Measurements from ENCODE around the gene TBCD.
A peak's percentile ranks its signal among the peaks of the same experiment; 100 is the strongest.

The TBCD gene

GRCh38 chr17:82970067-82970466 is 218.2 kb downstream of the TBCD start:
- peaks cover 0 to 54% (median 0%) of the 10 kb centered on the region in 11 experiments; a peak in 10 of 22 replicates for H3K27me3 ChIP-seq
- peak overlapping the region in 10 of 11 experiments; percentile 14 to 74 (median 46); a peak in 17 of 22 replicates for H3K9ac ChIP-seq
- peak overlapping the region; percentile 19 to 60 (median 46); a peak in 16 of 20 replicates for H3K4me3 ChIP-seq
- peaks cover 0 to 4% (median 0%) of the 10 kb centered on the region in 11 experiments; a peak in 1 of 22 replicates for H4K20me1 ChIP-seq
- peaks cover 59 to 91% (median 85%) of the 10 kb centered on the region in 10 experiments for H3K4me1 ChIP-seq
- TF ChIP-seq Cebpa-rat (IDR thresholded peaks at IDR 0.05) = peak in 3 of 11 experiments; percentile 28 to 83 (median 29); a peak in 3 of 22 replicates
- no peaks in the 10 kb centered on the region for H3K9me3 ChIP-seq (replicated peaks in 1 of 11)
- peak overlapping the region in 7 of 11 experiments; percentile 5 to 81 (median 62); a peak in 9 of 22 replicates for H3K27ac ChIP-seq
- H3K36me3 ChIP-seq = no peaks in the 10 kb centered on the region
- peak overlapping the region; percentile 83 to 98 (median 93) for H3K4me2 ChIP-seq

- Histone ChIP-seq H4K20me1 (peaks cover 0 to 4% (median 0%) of the 10 kb centered on the region in 11 experiments; a peak in 1 of 22 replicates), H3K9me3 (replicated peaks in 1 of 11) (no peaks in the 10 kb centered on the region), H3K9ac (peak overlapping the region in 10 of 11 experiments; percentile 1 to 74 (median 39); a peak in 16 of 22 replicates), H3K27ac (peak overlapping the region in 7 of 11 experiments; percentile 3 to 81 (median 62); a peak in 10 of 22 replicates), H3K4me2 (peak overlapping the region; percentile 83 to 98 (median 93)), H3K4me1 (peaks cover 59 to 81% (median 78%) of the 10 kb centered on the region in 10 experiments), H3K4me3 (peak overlapping the region; percentile 19 to 60 (median 46); a peak in 16 of 20 replicates), H3K36me3 (no peaks in the 10 kb centered on the region), H3K27me3 (peaks cover 0 to 45% (median 0%) of the 10 kb centered on the region in 11 experiments; a peak in 10 of 22 replicates)
- no peak for TF ChIP-seq Cebpa-rat (IDR thresholded peaks at IDR 0.05)
Observed at GRCh38 chr17:82970818-82971590, 219.1 kb downstream of the TBCD start.

GRCh38 chr17:82972836-82973372 is 221.0 kb downstream of the TBCD start:
- no peaks in the 10 kb centered on the region for H3K9me3 ChIP-seq (replicated peaks in 1 of 11)
- peak overlapping the region; percentile 46 to 86 (median 68) for H3K4me2 ChIP-seq
- H3K9ac ChIP-seq = peak overlapping the region in 1 of 11 experiments; percentile 37; a peak in 1 of 22 replicates
- H3K4me3 ChIP-seq = no peak overlapping the region
- peaks cover 0 to 36% (median 0%) of the 10 kb centered on the region in 11 experiments; a peak in 10 of 22 replicates for H3K27me3 ChIP-seq
- no peak for TF ChIP-seq Cebpa-rat (IDR thresholded peaks at IDR 0.05)
- H3K27ac ChIP-seq = peak overlapping the region in 4 of 11 experiments; percentile 15 to 50 (median 48); a peak in 4 of 22 replicates
- H3K4me1 ChIP-seq = peaks cover 49 to 73% (median 66%) of the 10 kb centered on the region in 10 experiments
- peaks cover 0 to 3% (median 0%) of the 10 kb centered on the region in 11 experiments; a peak in 1 of 22 replicates for H4K20me1 ChIP-seq
- no peaks in the 10 kb centered on the region for H3K36me3 ChIP-seq

GRCh38 chr17:82973456-82974135 is 221.7 kb downstream of the TBCD start:
- peaks cover 0 to 29% (median 0%) of the 10 kb centered on the region in 11 experiments; a peak in 10 of 22 replicates for H3K27me3 ChIP-seq
- no peaks in the 10 kb centered on the region for H3K9me3 ChIP-seq (replicated peaks in 1 of 11)
- no peak for TF ChIP-seq Cebpa-rat (IDR thresholded peaks at IDR 0.05)
- 0 out of 22 replicates have a peak overlapping the region, but pooled peaks of 1 of the 11 experiments have one; percentile 37 for H3K9ac ChIP-seq
- H4K20me1 ChIP-seq = no peaks in the 10 kb centered on the region
- H3K4me3 ChIP-seq = no peak overlapping the region
- no peak overlapping the region; a peak in 1 of 22 replicates for H3K27ac ChIP-seq
- H3K4me2 ChIP-seq = peak overlapping the region; percentile 46 to 86 (median 68); a peak in 21 of 22 replicates
- peaks cover 49 to 73% (median 66%) of the 10 kb centered on the region in 10 experiments for H3K4me1 ChIP-seq
- H3K36me3 ChIP-seq = no peaks in the 10 kb centered on the region

- Histone ChIP-seq H3K4me3 (no peak overlapping the region), H4K20me1 (no peaks in the 10 kb centered on the region), H3K4me2 (peak overlapping the region in 8 of 11 experiments; percentile 63 to 86 (median 72); a peak in 11 of 22 replicates), H3K36me3 (no peaks in the 10 kb centered on the region), H3K27me3 (peaks cover 0 to 22% (median 0%) of the 10 kb centered on the region in 11 experiments; a peak in 10 of 22 replicates), H3K27ac (no peak overlapping the region; a peak in 1 of 22 replicates), H3K9ac (no peak overlapping the region), H3K9me3 (replicated peaks in 1 of 11) (no peaks in the 10 kb centered on the region), H3K4me1 (peaks cover 50 to 73% (median 65%) of the 10 kb centered on the region in 10 experiments)
- TF ChIP-seq Cebpa-rat (IDR thresholded peaks at IDR 0.05) = no peak
Observed at GRCh38 chr17:82974136-82974952, 222.5 kb downstream of the TBCD start.

- no peaks in the 10 kb centered on the region for H4K20me1 ChIP-seq
- H3K36me3 ChIP-seq = no peaks in the 10 kb centered on the region
- H3K9me3 ChIP-seq (replicated peaks in 1 of 11) = no peaks in the 10 kb centered on the region
- H3K27ac ChIP-seq = no peak overlapping the region
- no peaks in the 10 kb centered on the region for H3K27me3 ChIP-seq
- no peak for TF ChIP-seq Cebpa-rat (IDR thresholded peaks at IDR 0.05)
- peak overlapping the region in 4 of 11 experiments; percentile 73 to 82 (median 76); a peak in 1 of 22 replicates for H3K4me2 ChIP-seq
- H3K4me3 ChIP-seq = no peak overlapping the region
- no peak overlapping the region for H3K9ac ChIP-seq
- H3K4me1 ChIP-seq = peaks cover 42 to 69% (median 59%) of the 10 kb centered on the region in 10 experiments
Observed at GRCh38 chr17:82976982-82977488, 225.2 kb downstream of the TBCD start.

- Histone ChIP-seq H3K36me3 (no peaks in the 10 kb centered on the region), H4K20me1 (no peaks in the 10 kb centered on the region), H3K9me3 (replicated peaks in 1 of 11) (no peaks in the 10 kb centered on the region), H3K27ac (peak overlapping the region in 4 of 11 experiments; percentile 63 to 78 (median 74); a peak in 4 of 22 replicates), H3K9ac (no peak overlapping the region), H3K4me1 (peaks cover 41 to 63% (median 53%) of the 10 kb centered on the region in 10 experiments), H3K4me2 (peak overlapping the region; percentile 61 to 83 (median 78)), H3K4me3 (no peak overlapping the region), H3K27me3 (no peaks in the 10 kb centered on the region)
- no peak for TF ChIP-seq Cebpa-rat (IDR thresholded peaks at IDR 0.05)
Observed at GRCh38 chr17:82977606-82978005, 225.7 kb downstream of the TBCD start.

Measured in BLaER1 treated with 17β-estradiol and CSF1 and Interleukin-3, amounts not matched to agents 10 nM and 100 nM (cell line).